SH-SY5Y (cell line): ENCODE measurements around the gene FGB.

Experiments
- GATA2 ChIP-seq: IDR thresholded peaks from 2 replicates; pipeline ENCODE4 v1.6.1; 2011; ENCODE audit warnings: mild to moderate bottlenecking, low read depth, low read length
- GATA3 ChIP-seq: IDR thresholded peaks from 2 replicates; pipeline ENCODE4 v1.6.1; 2011; ENCODE audit warnings: low read depth, mild to moderate bottlenecking, low read length, moderate library complexity

DNA sequence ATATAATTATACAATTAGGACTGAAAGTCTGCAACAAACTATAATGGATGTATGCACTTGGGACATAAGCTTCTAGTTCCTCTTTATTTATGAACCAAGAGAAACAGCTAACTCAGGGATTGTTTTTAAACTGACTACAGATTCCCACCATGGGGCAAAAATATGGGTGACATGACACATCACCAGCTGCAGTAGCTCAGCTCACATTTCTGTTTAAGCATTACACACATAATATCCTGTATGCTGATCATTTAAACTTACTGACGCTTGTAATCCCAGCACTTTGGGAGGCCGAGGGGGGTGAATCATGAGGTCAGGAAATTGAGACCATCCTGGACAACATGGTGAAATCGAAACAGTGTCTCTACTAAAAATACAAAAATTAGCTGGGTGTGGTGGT, 11.5 kb downstream of the FGB start:
- TF ChIP-seq GATA3 = no peak
- no peak for TF ChIP-seq GATA2
